Measurements from ENCODE around the gene TANC1.

TANC1 gene

GRCh38 chr2:158993721-158994587 is 25.5 kb downstream of the TANC1 start:
- DNase-seq (ENCODE audit: low read depth in 2 of 3, low spot score in 1 of 3) = no peak

DNA sequence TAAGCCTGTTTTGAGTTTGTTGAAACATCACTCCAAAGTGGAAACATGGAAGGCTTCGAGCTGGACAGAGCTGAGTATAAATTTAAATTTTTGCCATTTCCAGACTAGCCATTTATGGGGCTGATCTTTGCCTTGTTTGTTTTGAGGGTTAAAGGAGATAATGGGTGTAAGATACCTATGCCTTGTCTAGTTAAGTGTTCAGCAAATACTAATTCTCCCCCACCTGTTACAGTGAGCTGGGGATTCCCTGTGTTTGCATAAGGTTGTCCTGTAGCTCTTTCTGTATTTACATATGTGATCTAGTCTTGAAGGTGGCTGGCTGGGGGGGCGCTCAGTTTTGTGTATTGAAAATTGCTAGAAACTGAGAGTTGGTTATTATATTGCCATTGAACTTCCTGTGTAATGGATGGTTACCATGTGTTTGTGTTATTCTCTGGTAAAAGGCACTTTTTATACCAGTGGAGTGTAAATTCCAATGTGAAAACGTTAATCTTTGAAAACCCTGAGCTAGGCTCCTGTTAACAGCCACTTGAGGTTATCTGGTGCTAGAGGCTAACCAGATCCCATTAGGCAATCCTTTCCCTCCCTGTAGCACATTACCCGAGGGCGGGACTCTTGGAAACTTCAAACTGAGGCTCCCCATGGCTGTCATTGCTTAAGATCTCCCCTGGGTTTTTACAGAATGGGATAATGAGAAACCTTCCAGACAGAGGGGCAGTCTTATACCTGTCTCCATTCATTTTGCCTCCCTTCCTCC is 26.7 kb downstream of the TANC1 start:
- no peak for DNase-seq (ENCODE audit: low read depth in 2 of 3, low spot score in 1 of 3)

DNA sequence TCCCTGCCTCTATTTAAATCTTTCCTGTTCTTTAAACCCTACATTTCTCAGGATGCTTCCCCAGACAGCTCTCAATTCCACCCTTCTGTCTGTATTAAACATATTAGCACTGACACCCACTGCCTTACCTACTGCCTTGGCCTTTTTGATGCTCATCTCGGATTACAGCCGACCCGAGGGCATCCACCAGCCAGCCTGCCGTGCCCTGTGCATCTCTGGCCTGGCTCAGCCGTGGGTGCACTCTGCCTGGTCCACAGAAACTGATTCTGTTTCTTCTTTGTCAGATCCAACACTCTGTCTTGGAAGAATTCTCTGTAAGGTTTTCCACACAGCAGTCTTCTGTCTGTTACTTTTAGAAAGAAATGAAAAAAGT is 27.2 kb downstream of the TANC1 start:
- no peak for DNase-seq (ENCODE audit: low read depth in 2 of 3, low spot score in 1 of 3)

DNA sequence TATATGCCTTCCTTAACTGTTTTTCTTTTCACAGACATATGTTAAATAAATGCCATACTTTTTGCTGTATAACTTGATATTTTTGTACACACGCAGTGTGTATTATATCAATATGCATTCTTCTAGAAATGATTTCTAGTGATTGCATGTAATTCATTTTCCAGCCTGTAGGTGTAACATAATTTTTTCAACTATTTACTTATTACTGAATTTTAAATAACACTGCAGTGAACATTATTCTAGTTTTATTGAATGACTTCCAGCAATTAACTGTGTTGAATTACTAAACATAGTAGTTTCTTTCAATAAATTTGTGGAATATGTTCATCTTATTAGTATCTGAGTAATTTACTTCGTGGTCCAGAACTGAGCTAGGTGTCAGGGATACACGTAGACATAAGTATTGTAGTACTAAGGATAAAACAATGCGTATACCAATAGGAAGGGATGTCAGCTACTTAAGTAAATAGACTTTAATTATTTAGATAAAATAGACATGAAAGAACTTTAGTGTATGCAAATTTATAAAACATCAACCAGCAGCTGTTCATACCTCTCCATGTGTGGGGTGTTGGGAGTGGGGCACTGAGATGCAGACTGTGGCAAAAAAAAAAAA is 28.0 kb downstream of the TANC1 start:
- DNase-seq (ENCODE audit: low read depth in 2 of 3, low spot score in 1 of 3) = no peak

- no peak for DNase-seq (ENCODE audit: low read depth in 2 of 3, low spot score in 1 of 3)
Observed at GRCh38 chr2:158997037-158997790, 28.8 kb downstream of the TANC1 start.

DNA sequence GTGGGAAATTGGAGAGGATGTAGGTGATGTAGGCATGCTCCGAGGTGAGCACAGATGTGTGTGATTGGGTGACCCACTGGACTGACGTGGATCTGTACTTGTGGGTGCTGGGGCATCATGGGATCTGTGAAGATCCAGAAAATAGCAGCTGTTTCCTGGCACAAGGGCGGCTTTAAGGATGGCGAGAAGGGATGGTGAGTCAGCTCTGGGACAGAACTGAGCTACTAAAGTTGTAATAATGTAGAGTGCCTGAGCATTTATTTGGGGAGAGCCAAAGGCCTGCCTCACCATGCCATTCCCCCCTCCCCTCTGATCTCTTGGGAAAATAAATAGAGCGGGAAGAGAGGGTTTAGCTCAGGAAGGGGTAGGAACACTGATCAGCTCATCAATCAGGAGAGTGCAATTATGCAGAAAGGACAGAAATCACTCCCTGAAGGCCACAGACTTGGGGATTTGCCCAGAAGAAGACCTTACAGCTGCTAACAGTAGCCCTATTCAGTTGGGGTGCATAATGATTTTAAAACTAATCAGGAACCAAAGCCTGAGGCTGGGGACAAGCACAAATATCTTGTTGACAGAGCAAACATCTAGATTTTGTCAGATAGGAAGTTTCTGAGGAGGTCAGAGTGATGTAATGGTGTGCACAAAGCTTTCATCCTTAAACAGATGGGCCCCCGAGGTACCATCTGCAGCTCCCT is 30.3 kb downstream of the TANC1 start:
- no peak for DNase-seq (ENCODE audit: low read depth in 2 of 3, low spot score in 1 of 3)

GRCh38 chr2:158999458-158999857 is 31.0 kb downstream of the TANC1 start:
- no peak for DNase-seq (ENCODE audit: low read depth in 2 of 3, low spot score in 1 of 3)

GRCh38 chr2:159000072-159000471 is 31.6 kb downstream of the TANC1 start:
- DNase-seq (ENCODE audit: low read depth in 2 of 3, low spot score in 1 of 3) = no peak

GRCh38 chr2:159002462-159003111 is 34.1 kb downstream of the TANC1 start:
- no peak for DNase-seq (ENCODE audit: low read depth in 2 of 3, low spot score in 1 of 3)

GRCh38 chr2:159003555-159003954 is 35.1 kb downstream of the TANC1 start:
- no peak for DNase-seq (ENCODE audit: low read depth in 2 of 3, low spot score in 1 of 3)

GRCh38 chr2:159004849-159005248 is 36.4 kb downstream of the TANC1 start:
- DNase-seq (ENCODE audit: low read depth in 2 of 3, low spot score in 1 of 3) = no peak

DNA sequence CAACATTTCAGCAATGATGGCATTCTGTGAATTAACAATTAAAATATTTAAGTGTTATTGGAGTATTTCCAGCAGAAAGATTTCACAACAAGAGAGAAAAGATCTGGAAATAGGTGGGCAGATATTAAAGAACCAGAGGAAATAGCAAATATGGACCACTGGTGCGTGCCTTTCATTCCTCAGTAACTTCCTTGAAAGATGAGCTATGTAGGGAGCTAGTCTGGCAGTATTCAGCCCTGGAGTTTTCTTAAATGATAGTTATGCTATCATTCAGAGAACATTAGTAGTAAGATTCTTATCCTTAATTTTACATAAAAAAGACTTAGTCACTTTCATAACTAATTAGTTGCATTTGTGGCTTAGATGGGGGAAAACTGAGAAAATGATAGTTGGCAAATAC is 41.5 kb downstream of the TANC1 start:
- no peak for DNase-seq (ENCODE audit: low read depth in 2 of 3, low spot score in 1 of 3)

DNA sequence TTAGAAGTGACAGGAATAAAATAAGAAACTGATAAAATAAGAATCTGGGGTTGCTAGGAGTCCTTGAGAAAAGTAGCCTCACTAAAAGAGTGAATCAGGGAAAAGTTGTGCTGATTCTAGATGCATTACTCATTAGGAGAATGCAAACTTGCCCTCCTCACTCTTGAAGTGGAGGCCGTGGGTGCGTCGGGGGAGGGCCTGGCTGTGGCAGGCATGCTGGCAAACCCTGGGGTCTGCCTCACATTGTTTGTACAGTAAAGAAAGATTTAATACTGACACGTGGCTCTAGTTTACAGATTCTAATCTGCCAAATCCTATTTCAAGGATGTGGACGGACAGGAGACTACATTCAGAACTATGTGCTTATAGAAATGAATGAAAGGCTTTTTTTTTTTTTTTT is 41.9 kb downstream of the TANC1 start:
- DNase-seq (ENCODE audit: low read depth in 2 of 3, low spot score in 1 of 3) = peak in 1 of 3 donors; percentile 4

DNA sequence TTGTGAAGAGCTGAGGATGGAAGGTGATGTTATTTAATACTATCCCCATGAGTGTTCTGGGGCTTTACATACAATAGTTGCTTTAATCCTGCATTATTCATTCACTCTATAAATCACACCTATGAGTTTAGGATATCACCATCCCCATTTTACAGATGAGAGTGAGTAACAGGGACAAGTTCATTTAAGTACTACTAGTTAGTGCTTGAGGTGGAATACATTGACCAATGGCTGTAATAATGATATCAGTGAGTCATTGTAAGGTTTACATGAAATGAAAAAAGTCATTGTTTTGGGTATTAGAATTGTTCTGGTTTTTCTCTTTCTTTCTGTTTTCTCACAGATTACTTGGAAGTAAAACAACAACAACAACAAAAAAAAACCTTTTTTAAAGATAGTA is 42.5 kb downstream of the TANC1 start:
- no peak for DNase-seq (ENCODE audit: low read depth in 2 of 3, low spot score in 1 of 3)

- DNase-seq (ENCODE audit: low read depth in 2 of 3, low spot score in 1 of 3) = no peak
Observed at GRCh38 chr2:159012142-159012541, 43.7 kb downstream of the TANC1 start.

GRCh38 chr2:159013103-159013502 is 44.7 kb downstream of the TANC1 start:
- DNase-seq (ENCODE audit: low read depth in 2 of 3, low spot score in 1 of 3) = no peak

DNA sequence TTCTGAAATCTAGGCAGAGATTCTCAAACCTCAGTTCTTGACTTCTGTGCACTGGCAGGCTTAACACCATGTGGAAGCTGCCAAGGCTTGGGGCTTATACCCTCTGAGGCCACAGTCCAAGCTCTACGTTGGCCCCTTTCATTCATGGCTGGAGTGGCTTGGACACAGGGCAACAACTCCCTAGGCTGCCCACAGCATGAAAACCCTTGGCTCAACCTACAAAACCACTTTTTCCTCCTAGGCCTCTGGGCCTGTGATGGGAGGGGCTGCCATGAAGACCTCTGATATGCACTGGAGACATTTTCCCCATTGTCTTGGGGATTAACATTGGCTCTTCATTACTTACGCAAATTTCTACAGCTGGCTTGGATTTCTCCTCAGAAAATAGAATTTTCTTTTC is 46.7 kb downstream of the TANC1 start:
- DNase-seq (ENCODE audit: low read depth in 2 of 3, low spot score in 1 of 3) = no peak

DNA sequence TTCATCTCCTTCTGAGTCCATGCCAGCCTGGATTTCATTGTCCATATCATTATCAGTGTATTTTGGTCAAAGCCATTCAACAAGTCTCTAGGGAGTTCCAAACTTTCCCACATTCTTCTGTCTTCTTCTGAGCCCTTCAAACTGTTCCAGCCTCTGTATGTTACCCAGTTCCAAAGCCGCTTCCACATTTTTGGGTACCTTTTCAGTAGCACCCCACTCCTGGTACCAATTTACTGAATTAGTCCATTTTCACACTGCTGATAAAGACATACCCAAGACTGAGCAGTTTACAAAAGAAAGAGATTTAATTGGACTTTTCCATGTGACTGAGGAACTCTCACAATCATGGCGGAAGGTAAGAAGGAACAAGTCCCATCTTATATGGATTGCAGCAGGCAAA is 47.4 kb downstream of the TANC1 start:
- no peak for DNase-seq (ENCODE audit: low read depth in 2 of 3, low spot score in 1 of 3)

- no peak for DNase-seq (ENCODE audit: low read depth in 2 of 3, low spot score in 1 of 3)
Observed at GRCh38 chr2:159017837-159018236, 49.4 kb downstream of the TANC1 start.

- no peak for DNase-seq (ENCODE audit: low read depth in 2 of 3, low spot score in 1 of 3)
Observed at GRCh38 chr2:159019021-159019420, 50.6 kb downstream of the TANC1 start.

Data from stimulated activated CD4-positive, alpha-beta T cell treated with anti-CD3 and anti-CD28 coated beads, Interleukin-12 subunit alpha, Interleukin-12 subunit beta, amount 100 ng/mL, for 48 hours (primary cell).